ENCODE results near the gene IL25.

DNA sequence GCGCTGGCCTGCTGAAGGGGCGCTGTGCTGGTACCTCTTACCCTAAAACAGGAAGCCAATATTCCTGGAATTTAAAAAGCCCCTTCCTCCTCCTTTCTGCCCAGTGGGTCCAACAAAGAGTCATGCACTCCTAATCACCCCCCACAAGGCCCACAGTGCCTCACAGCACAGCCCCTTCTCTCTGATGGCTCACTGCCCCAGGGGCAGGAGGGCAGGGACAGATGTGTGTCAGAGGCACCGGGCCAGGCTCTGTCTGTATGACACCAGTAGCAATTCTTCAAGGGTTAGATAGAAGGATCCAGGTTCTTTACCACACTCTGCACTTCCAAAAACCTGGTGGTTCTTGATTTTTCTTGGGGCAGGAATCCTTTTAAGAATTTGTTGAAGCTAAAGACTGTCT is 26.5 kb downstream of the IL25 start:
- TF ChIP-seq, protein P1, sequence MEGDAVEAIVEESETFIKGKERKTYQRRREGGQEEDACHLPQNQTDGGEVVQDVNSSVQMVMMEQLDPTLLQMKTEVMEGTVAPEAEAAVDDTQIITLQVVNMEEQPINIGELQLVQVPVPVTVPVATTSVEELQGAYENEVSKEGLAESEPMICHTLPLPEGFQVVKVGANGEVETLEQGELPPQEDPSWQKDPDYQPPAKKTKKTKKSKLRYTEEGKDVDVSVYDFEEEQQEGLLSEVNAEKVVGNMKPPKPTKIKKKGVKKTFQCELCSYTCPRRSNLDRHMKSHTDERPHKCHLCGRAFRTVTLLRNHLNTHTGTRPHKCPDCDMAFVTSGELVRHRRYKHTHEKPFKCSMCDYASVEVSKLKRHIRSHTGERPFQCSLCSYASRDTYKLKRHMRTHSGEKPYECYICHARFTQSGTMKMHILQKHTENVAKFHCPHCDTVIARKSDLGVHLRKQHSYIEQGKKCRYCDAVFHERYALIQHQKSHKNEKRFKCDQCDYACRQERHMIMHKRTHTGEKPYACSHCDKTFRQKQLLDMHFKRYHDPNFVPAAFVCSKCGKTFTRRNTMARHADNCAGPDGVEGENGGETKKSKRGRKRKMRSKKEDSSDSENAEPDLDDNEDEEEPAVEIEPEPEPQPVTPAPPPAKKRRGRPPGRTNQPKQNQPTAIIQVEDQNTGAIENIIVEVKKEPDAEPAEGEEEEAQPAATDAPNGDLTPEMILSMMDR (conservative IDR thresholded peaks at IDR 0.05; ENCODE audit: low read depth in 2 of 2): no peak
- no peak for TF ChIP-seq EZH2phosphoT487 (IDR thresholded peaks at IDR 0.05; ENCODE audit: unreplicated experiment)

Measured in GM23338 (cell line).